OCI-LY1 (cell line): ENCODE results near the gene FANK1.

Experiments
- H2AFZ ChIP-seq: fragments of 200-600 bp; sonication (generic), shearing (Covaris generic); 2 replicates; pipeline ENCODE4 v1.6.0; 2014; ENCODE audit warnings: antibody characterized with exemption, mild to moderate bottlenecking, low read length
- H3F3A ChIP-seq: fragments of 200-600 bp; sonication (generic), shearing (Covaris generic); 2 replicates; pipeline ENCODE4 v1.6.0; 2014; ENCODE audit warnings: mild to moderate bottlenecking, antibody characterized with exemption, low read length, moderate library complexity; ENCODE audit not compliant: insufficient read depth
- H3K27ac ChIP-seq: fragments of 200-600 bp; sonication (generic); 2 replicates; pipeline ENCODE4 v1.5.1; 2014; ENCODE audit warnings: low read length, mixed run types, mild to moderate bottlenecking, low read depth; ENCODE audit not compliant: poor library complexity, severe bottlenecking
- H3K27me3 ChIP-seq: fragments of 200-600 bp; sonication (generic); 2 replicates; pipeline ENCODE4 v1.6.0; 2014; ENCODE audit warnings: antibody characterized with exemption, mild to moderate bottlenecking, low read length, moderate library complexity; ENCODE audit not compliant: insufficient read depth
- H3K36me3 ChIP-seq: fragments of 200-600 bp; sonication (generic); 2 replicates; pipeline ENCODE4 v1.6.1; 2014; ENCODE audit warnings: mild to moderate bottlenecking, antibody characterized with exemption, low read length, moderate library complexity, mixed read lengths; ENCODE audit not compliant: insufficient read depth
- H3K4me1 ChIP-seq: fragments of 200-600 bp; sonication (generic); 2 replicates; pipeline ENCODE4 v1.5.1; 2014; ENCODE audit warnings: mild to moderate bottlenecking, low read length, moderate library complexity; ENCODE audit not compliant: insufficient read depth, severe bottlenecking
- H3K4me2 ChIP-seq: fragments of 200-600 bp; sonication (generic), shearing (Covaris generic); 2 replicates; pipeline ENCODE4 v1.6.1; 2014; ENCODE audit warnings: low read length
- H3K4me3 ChIP-seq: fragments of 200-600 bp; sonication (generic); 2 replicates; pipeline ENCODE4 v1.5.1; 2014; ENCODE audit warnings: low read length, low read depth, mild to moderate bottlenecking, mixed read lengths; ENCODE audit not compliant: poor library complexity, severe bottlenecking
- H3K79me2 ChIP-seq: fragments of 200-600 bp; shearing (Covaris generic); 2 replicates; pipeline ENCODE4 v1.6.1; 2016; ENCODE audit warnings: mixed run types, low read length, mixed read lengths; ENCODE audit not compliant: insufficient read depth
- H3K9ac ChIP-seq: fragments of 200-600 bp; sonication (generic), shearing (Covaris generic); 2 replicates; pipeline ENCODE4 v1.6.1; 2014; ENCODE audit warnings: mild to moderate bottlenecking, low read length, mixed read lengths
- H3K9me2 ChIP-seq: fragments of 200-600 bp; sonication (generic), shearing (Covaris generic); 2 replicates; pipeline ENCODE4 v1.6.1; 2014; ENCODE audit warnings: low read depth, mild to moderate bottlenecking, low read length, mixed read lengths
- H3K9me3 ChIP-seq: fragments of 200-600 bp; shearing (Covaris generic); 2 replicates; pipeline ENCODE4 v1.6.1; 2014; ENCODE audit warnings: low read length, mixed read lengths
- H4K20me1 ChIP-seq: fragments of 200-600 bp; sonication (generic), shearing (Covaris generic); 2 replicates; pipeline ENCODE4 v1.6.0; 2016; ENCODE audit warnings: mild to moderate bottlenecking, low read length; ENCODE audit not compliant: insufficient read depth
- EZH2 ChIP-seq: fragments of 200-600 bp; sonication (generic), shearing (Covaris generic); IDR thresholded peaks from 2 replicates; pipeline ENCODE4 v1.8.0; 2017; ENCODE audit warnings: borderline replicate concordance, mixed run types, mild to moderate bottlenecking, antibody characterized with exemption, low read length, moderate library complexity, mixed read lengths
- TF ChIP-seq, protein P1 (sequence below): fragments of 200-600 bp; sonication (generic), shearing (Covaris generic); IDR thresholded peaks from 2 replicates; pipeline ENCODE4 v1.5.1; 2017; ENCODE audit warnings: mild to moderate bottlenecking, antibody characterized with exemption, low read length, moderate library complexity, mixed read lengths

Gene FANK1

DNA sequence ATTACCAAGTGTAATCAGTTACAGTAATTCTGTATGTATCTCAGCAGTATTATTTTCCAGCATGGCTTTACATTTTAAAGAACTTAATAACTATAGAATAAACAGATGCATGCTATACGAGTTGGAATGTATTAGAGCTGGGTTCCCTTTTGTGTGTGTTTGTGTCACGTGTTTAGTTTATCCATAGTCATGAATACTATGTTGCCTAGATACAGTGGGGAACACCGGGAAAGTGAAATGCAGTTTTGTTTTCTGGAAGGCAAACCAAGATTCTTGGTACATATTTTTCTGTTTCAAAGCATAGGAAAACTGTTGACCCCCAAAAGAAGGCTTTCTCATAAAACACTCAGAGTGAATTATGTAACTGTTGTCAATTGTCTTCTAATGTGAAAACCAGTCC is 119.0 kb downstream of the FANK1 start:
- H4K20me1 ChIP-seq, result no peaks in the 10 kb centered on the region
- no peak overlapping the region for H3K9ac ChIP-seq
- no peaks in the 10 kb centered on the region for H3K36me3 ChIP-seq
- no peak overlapping the region for H3K4me2 ChIP-seq
- H2AFZ ChIP-seq, result no peak overlapping the region
- H3K27ac ChIP-seq, result no peak overlapping the region
- H3K79me2 ChIP-seq, result no peaks in the 10 kb centered on the region
- H3K4me3 ChIP-seq, result no peak overlapping the region
- TF ChIP-seq, protein P1, sequence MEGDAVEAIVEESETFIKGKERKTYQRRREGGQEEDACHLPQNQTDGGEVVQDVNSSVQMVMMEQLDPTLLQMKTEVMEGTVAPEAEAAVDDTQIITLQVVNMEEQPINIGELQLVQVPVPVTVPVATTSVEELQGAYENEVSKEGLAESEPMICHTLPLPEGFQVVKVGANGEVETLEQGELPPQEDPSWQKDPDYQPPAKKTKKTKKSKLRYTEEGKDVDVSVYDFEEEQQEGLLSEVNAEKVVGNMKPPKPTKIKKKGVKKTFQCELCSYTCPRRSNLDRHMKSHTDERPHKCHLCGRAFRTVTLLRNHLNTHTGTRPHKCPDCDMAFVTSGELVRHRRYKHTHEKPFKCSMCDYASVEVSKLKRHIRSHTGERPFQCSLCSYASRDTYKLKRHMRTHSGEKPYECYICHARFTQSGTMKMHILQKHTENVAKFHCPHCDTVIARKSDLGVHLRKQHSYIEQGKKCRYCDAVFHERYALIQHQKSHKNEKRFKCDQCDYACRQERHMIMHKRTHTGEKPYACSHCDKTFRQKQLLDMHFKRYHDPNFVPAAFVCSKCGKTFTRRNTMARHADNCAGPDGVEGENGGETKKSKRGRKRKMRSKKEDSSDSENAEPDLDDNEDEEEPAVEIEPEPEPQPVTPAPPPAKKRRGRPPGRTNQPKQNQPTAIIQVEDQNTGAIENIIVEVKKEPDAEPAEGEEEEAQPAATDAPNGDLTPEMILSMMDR, result no peak
- no peak for TF ChIP-seq EZH2
- H3K27me3 ChIP-seq, result no peaks in the 10 kb centered on the region
- no peaks in the 10 kb centered on the region for H3K9me3 ChIP-seq
- H3K9me2 ChIP-seq, result no peaks in the 10 kb centered on the region
- H3K4me1 ChIP-seq, result no peaks in the 10 kb centered on the region
- no peaks in the 10 kb centered on the region for H3F3A ChIP-seq

DNA sequence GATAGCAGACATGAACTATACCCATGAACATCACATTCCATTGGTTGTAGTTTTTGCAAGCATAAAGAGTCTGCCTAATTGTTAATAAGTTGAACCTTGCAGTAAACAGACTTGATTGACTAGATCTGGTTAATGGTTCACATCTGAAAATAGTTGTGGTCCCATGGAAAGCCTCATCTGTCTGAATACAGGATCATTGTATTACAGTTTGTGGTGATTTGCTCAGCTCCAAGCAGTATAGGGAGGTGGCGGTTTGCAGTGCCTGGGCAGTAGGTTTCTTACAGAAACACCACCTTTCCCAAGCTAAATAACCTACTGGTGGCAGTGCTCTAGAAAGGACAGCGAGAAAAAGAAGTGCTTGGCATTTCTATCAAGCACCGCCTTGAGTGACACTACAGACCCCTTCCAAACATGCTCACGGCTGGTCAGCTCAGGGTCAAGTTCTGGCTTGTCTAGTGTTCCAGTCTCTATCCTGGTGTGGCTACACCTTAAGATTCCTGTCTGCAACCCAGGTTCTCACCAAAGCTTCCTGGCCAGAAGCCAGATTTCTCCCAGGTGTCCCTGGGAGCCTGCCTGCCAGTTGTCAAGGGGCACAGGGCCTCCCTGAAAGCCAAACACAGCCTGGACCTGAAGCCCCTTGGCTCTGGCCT is 119.9 kb downstream of the FANK1 start:
- H3K9ac ChIP-seq, result no peak overlapping the region
- no peaks in the 10 kb centered on the region for H3K4me1 ChIP-seq
- no peaks in the 10 kb centered on the region for H3K9me2 ChIP-seq
- TF ChIP-seq, protein P1, result no peak
- no peak for TF ChIP-seq EZH2
- no peak overlapping the region for H3K4me2 ChIP-seq
- H3K9me3 ChIP-seq, result no peaks in the 10 kb centered on the region
- H3K27ac ChIP-seq, result no peak overlapping the region
- H2AFZ ChIP-seq, result no peak overlapping the region
- no peaks in the 10 kb centered on the region for H3K79me2 ChIP-seq
- H3K36me3 ChIP-seq, result no peaks in the 10 kb centered on the region
- no peak overlapping the region for H3K4me3 ChIP-seq
- H3F3A ChIP-seq, result no peaks in the 10 kb centered on the region
- H4K20me1 ChIP-seq, result no peaks in the 10 kb centered on the region
- H3K27me3 ChIP-seq, result no peaks in the 10 kb centered on the region

DNA sequence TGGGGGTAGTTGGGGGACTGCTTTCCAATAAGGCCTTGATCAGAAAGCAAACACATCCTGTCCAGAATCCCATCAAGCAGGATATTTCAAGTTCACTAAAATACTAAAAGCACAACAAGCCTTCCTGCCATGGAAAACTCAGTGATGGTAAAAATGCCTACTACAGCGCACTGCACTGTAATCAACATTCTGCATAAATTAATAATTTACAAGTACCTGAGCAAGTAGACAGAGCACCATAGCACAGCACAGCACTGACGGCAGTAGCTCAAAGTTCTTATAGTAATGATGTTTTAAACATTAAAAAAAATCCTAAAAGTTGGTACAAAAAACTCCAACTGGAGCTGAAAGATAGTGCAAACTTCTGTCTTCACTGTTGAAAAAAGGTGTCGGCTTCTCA is 120.5 kb downstream of the FANK1 start:
- H3K79me2 ChIP-seq, result no peaks in the 10 kb centered on the region
- no peaks in the 10 kb centered on the region for H3F3A ChIP-seq
- no peaks in the 10 kb centered on the region for H3K9me2 ChIP-seq
- H3K9me3 ChIP-seq, result no peaks in the 10 kb centered on the region
- no peak overlapping the region for H2AFZ ChIP-seq
- no peak overlapping the region for H3K9ac ChIP-seq
- no peak overlapping the region for H3K4me2 ChIP-seq
- H3K27me3 ChIP-seq, result 0 out of 2 replicates have a peak, but pooled peaks cover under 1% of the 10 kb centered on the region
- no peaks in the 10 kb centered on the region for H3K4me1 ChIP-seq
- no peak overlapping the region for H3K4me3 ChIP-seq
- TF ChIP-seq, protein P1, result no peak
- TF ChIP-seq EZH2, result no peak
- H4K20me1 ChIP-seq, result no peaks in the 10 kb centered on the region
- no peaks in the 10 kb centered on the region for H3K36me3 ChIP-seq
- no peak overlapping the region for H3K27ac ChIP-seq
